Activated CD4-positive, alpha-beta T cell treated with anti-CD3 and anti-CD28 coated beads for 24 hours (primary cell): ENCODE measurements around the gene FAM200C.

Source experiments
- DNase-seq, 2 donors: peaks; one replicate each; pipeline ENCODE4 v3.0.0-alpha.2; 2020; ENCODE audit warnings: low read depth in 2 of 2

The FAM200C gene

DNA sequence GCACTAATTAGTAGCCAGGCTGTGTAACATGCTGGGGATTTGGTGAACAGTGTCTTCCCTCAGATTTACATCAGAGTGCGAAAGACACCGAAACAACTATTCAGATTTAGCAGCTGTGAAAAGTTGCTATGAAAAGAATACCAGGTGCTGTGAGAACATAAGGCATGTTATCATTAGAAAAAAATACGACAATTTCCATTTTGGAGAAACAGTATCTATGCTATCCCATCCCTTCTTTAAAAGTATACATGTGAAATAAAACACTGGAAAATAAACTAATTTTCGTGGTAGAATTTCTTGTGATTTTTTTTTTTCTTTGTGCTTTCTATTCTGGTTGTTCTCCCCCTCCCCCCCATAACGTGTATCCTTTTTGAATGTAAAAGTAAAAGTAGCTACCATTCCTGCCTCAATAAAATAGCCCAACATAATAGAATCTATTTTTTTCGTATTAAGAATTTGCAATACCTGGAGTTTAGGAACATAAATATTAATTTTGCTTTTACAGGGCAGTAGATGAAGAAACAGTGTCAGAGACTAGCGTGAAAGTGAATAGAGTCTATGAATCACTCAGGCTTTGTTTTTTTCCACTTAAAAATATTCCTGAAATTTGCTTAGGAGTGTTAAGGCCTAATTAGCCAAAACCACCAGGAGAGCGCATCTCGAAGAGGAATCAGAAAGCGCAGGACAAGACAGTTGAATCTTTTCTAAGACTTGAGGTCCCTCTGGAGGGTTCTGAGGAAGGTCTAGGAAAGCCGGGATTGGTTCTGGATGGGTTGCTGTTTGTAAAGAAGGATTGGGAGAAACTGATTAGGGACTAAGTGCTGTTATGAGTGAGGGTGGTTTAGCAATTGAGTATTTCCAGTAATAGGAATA is 19.8 kb upstream of the FAM200C start:
- no peak for DNase-seq

DNA sequence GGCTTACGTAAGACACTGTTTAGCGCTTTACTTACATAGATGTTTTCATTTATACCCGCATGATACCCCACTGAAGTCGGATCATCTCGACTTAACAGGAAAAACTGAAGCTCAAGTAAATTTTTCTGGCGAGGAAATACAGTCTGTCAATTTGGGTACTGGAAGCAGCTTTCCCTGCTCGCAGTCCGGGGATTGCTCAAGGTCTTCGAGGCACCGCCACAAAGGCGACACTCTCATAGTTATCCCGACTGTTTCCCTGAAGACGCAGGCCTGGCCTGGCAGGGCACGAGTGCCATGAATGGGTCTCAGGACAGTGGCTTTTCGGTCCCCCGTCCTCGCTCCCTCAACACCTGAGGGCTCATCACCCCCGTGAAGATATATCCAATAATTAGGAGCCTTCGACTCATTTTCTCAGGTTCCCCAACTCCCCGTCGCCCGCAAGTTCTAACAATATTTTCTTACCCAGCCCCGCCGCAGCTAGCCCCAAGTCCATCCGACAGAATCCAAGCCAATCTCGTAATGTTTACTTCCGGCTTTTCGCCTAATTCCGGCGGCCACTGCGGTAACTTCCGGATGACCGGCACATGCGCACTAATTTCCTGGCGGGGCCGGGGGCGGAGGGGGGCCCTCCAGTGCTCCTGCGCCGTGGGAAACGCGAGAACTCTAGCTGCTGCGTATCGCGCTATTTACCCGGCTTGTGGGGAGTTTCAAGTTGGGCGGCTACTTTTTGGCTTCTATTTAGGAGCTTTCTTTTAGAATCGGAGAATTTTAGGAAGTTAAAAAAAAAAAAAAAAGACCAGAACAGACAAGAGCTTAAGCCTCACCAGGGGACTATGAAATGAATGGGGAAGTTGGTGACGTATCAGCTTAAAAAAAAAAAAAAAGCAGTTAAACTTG is 19.0 kb upstream of the FAM200C start, which contains the start of gene SLU7:
TSS of gene SLU7 (minus strand) at position 521 of the 897 bp plus-strand sequence. CDS start 3,787 bp downstream, outside the sequence.
- peak; percentile 84 to 88 for DNase-seq

DNA sequence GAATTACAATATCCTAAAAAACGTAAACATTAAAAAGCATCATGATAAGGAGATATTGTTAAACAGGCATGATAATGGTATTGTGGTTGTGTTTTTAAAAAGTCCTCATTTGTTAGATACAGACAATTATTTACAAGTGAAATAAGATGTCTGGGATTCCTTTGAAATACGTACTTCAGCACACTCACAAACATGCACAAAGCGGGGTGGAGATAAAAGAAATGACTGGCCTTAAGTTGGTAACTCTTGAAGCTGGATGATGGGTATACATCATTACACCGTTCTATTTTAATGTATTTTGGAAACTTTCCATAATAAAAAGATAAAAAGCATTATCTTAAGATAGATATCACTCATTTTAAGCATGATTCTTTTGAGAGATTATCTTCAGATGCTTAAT is 1.0 kb downstream of the FAM200C start:
- DNase-seq: no peak

DNA sequence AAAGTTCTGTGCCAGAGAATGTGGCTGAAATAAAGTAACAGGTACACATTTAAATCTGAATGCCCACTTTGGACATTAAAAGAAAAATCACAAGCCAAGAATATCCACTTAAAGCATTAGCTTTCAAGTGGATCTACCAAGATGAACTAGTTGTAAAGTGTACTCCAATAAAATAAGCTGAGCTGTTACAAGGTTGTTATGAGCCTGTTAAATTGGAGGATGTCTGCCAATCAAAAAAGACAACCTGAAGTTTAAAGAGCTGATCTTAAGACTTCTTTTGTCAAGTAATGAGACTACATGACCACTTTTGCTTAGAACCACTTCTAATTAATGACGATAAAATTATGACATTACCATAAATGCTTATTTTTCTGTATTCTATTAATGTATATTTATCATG is 2.4 kb downstream of the FAM200C start:
- no peak for DNase-seq

DNA sequence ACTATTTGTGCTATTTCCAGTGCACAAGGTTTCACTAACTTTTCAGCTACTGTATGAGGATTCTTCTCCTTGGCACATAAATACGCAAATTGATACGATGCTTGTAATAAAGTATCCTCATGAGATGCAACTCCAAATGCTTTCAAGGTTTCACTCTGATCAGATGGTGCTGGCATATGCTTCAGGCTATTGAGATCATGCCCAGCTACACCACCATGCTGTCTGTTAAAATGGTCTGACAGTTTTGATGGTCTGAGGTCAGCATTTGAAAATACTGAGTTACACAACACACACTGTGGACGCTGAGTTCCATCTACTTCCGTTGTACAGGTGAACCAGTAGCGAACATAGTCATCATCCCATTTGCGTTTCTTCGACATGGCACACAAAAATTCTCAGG is 4.7 kb downstream of the FAM200C start:
- DNase-seq: no peak

DNA sequence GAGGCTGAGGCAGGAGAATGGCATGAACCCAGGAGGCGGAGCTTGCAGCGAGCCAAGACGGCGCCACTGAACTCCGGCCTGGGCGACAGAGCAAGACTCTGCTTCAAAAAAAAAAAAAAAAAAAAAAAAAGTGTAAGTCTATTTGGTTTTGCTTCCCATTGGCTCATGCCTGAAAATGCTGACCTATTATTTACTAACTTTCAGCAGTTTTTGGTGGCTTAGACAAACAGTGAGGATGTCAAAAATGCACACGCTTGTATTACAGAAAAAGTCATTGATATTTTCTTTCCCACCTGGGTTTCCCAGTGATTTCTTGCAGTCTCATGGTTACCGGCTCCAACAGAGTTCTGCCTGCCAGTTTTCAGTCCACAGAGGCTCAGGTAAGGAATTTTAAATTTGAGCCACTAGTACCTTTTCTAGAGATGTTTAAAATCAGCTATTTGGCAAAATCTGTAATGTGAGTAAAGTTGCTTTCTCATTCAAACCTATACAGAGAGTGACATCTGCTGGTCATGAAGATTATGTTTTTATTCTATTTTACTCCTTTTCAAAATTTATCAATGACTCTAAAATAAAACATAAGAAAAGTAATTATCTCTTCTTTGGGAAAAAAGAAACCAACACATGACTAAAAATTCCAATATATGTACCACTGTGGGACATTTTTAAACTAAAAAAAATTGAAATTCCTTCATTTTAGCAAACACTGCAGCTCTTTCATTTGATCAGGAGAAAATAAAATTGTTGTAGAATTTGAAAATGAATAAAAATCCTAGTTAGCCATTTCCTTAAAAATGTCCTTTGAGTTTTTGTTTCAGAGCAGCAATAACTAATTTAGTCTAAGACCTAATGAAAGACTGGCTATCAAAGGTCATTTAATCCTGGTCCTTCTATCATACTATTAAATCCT is 8.8 kb downstream of the FAM200C start:
- DNase-seq: no peak

DNA sequence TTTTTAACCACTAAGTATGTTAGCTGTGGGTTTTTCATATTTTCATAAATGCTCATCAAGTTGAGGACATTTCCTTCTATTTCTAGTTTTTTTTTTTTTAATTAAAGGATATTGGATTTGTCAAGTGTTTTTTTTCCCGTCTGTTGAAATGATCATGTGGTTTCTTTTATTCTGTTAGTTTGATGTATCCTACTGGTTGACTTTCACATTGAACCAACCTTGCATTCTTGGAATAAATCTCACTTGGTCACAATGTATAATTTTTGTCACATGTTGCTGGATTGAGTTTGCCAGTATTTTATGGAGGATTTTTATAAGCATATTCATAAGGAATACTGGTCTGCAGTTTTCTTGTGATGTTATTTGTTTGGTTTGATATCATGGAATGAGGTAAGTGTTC is 12.4 kb downstream of the FAM200C start:
- DNase-seq: no peak

DNA sequence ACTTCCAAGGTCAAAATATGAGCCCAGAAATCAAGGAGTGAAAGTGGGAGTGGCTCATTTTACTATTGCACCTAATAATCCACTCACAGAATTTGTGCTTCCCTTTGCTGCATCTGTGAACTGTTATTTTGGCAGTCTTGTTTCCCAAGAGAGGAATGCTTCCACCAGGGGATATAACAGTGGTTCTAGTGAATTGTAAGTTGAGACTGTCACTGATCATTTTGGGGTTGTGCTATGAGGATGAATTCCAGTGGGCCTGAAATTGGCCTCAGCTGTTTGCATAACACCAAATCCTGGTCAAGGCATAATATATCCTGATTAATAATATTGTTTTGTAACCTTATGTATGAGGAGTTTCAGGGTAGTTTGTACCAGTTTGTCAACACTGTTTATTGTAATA is 14.4 kb downstream of the FAM200C start:
- DNase-seq: no peak

DNA sequence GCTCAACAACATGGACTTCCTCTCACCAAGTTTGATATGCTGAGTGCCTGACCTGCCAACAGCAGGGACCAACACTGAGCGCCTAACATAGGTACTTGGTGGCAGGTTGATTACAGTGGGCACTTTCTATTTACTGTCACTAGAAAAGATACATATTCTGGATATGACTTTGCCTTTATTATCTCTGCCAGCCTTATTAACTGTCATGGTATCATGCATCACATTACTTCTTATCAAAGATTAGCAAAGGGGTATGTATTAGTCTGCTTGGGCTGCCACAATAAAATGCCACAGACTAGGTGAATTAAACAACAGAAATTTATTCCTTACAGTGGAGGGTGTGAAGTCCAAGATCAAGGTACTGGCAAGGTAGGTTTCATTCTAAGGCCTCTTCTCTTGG is 15.2 kb downstream of the FAM200C start:
- DNase-seq: no peak

DNA sequence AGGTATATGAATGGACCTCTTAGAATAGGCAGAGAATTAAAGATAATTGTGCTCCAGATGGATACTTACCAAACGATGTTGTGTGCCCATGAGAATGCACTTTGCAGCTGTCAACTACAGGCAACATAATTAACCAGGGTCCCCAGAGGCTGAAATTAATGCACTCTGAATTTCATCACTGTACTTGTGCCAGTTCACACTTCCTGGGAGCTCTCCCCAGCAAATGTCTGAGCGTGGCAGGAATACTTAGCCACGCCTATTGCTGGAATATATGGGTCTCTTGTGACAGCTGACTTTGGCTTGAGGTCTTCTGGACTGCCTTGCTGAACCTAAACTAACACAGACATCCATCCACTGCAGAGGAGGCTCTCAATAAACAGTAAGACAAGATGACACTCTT is 17.5 kb downstream of the FAM200C start:
- no peak for DNase-seq

DNA sequence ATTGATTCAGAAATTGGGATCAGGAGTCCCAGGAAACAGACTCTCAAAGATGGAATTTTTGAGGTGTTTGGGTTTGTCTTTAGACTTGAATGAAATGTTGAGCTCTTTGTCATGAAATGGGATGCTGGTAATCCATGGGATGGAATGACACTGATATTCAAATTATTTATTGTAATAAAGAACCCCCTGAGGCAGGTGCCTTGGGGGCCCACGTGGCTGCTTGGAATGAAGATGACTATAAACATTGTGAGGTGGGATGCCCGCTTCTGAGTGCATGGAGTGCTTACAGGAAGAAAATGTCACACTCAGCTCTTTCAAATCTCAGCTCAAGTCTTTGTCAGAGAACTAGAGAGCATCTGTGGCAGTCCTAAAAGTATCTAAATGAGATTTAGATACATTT is 19.8 kb downstream of the FAM200C start:
- no peak for DNase-seq

DNA sequence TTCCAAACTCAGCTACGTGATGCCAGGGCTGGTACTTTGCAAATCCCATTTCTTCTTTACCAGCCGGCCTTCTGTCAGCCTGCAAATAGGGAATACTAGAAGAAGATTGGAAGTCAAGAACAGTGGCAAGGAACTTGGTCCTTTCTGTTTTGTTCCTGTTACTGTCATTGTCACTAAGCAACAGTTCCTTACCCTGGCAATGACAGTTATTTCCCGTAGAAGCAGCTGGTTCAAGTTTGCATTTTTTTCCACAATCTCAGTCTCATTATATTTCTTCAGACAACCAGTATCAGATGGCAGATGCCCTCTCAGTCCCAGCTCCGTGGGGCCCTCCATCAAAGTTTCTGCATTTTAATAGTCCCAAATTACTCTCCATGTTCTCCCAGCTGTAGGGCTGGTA is 20.3 kb downstream of the FAM200C start:
- no peak for DNase-seq

DNA sequence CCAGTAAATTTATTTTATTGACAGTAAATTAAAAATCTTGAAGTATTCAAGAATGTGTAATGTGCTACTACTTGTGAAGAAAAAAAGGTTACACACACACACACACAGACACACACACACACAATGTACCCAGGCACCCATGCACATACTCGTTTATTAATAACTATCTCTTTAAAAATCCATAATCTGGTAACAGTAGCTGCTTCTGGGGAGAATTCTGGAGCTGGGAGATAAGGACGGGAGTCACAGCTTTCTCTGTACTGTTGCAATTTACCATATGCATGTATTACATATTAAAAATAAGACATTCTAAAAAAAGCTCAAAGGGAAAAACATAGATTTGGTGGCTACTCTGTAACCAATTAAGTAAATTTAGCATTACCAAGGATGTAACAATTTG is 21.5 kb downstream of the FAM200C start:
- no peak for DNase-seq

DNA sequence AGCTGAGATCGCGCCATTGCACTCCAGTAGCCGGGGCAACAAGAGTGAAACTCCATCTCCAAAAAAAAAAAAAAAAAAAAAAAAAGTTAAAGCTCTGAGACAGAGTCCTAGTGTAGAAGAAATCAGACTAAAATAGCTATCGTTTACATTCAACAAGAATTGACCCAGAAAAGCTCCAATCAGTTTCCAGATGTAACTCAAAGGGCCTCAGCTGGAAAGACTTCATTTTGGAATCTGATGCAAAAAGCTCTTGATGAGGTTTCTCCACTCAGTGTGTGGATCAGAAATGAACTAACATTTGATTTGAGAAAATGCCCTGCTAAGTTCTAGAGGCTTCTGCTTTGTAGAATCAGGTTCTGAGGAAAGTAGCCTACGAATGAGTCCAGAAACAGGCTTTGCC is 22.2 kb downstream of the FAM200C start:
- DNase-seq: no peak

DNA sequence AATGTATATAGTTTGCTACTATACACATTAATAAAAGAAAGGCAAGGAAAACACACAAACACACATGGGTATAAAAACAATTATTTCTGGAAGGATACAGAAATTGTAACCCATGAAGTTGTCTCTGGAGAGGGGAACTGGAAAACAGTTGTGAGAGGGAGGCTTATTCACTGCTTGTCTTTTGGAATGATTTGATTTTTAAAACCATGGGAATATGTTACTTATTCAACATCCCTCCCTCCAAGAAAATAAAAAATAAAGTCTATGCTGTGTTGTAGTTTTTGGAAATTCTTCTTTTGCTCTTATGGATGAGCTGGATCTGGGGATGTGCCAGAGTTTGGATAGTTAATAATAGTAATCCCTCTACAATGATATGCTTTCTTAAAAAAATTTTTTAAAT is 23.4 kb downstream of the FAM200C start:
- no peak for DNase-seq

DNA sequence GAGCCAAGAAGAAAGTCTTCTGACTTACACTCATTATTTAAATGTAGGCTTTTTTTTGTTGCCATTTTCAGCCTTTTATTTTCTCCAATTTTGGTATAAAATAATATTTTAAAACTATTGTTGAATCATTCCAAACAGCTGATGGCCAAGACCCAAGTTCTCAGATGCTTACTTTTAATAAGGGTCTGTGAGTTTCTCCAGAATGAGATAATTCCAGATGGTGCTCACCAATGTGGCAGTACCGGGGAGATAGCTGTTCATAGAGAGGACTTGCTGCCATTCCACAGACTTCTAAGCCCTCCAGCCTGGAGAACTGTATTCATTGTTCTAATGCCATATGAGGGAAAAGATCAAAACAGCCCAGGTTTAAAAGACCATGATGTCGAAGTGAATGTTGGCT is 24.2 kb downstream of the FAM200C start:
- no peak for DNase-seq

DNA sequence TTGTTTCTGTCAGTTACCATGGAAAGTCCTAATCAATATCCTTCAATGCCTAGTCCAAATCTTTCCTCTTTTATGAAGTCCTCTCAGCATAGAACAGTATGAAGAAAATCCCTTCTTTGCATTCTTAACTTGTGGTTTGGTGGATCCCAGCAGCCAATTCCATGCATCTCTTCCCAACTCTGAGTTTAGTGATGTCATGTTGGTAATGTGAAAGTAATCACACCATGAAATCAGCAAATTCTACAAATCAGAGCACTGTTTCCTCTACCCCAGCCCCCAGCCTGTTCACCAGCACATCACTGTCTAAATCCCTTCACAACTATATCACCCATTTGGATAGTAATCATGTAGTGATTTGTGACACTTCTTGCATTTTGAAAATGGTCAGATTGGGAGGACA is 24.7 kb downstream of the FAM200C start:
- no peak for DNase-seq

DNA sequence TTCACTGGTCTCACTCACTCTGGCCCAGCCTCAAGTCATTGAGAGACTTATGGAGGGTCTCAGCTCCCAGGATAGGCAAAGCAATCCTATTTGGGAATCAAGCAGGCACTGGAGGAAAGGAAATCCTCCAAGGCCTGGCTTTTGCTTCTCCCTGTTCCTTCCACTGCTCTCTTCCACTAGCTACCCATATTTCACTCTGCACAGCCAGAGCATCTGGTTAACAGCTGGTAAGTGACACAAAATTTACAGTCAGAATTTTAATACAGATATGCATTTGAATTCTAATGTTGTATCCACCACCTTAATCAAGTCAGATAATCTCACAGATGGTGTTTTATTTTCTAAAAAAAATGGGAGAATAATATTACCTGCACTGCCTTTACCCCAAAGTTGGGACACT is 28.6 kb downstream of the FAM200C start:
- DNase-seq: no peak

DNA sequence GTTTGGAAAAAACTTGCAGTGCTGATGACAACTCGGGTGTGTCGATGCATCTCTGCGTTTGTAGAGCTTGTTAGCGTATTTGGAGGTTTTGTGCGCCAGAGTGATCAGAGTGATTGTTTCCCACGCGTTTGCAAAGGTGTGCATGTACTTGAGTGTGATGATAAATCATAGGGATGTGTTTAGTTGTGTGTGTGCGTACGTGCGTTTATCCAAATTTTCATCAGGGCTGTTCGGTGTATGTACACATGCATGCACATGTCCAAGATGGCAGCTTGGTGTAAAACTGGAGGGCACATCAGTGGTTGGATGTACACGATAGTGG is 29.2 kb downstream of the FAM200C start:
- no peak for DNase-seq

DNA sequence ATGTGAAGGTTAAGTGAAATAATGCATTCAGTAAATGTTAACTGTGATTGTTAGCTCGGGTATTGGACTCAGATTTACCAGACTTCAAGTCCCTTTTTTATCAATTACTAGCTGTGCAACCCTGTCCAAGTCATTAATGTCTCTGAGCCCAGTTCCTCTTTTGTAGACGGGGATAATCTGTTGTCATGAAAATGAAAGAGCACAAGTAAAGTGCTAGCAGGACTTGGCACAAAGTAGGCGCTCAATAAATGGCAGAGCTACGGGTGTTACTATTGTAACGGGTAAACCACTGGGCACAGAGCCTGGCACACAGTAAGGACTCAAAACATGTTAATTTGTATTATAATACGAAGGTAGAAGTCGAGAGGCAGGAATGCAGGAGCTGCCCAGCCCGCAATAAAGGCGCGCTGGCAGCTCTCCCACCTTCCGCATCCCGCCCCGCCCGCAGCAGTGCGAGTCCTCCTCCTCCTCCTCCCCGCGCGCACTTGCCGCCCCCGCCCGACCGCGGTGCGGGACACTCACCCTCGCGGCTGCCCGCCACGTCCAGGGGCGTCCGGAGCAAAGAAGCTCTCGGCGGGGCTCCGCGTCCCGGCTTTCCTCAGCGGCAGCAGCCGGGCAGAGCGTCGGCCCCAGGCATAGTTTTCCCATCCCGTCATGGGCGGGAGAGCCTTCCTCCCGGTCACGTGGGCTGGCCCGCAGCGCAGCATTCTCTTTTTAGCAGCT is 29.7 kb downstream of the FAM200C start, which contains the start of gene C1QTNF2:
TSS of gene C1QTNF2 (minus strand) at position 637 of the 723 bp plus-strand sequence. CDS start 15,615 bp downstream, outside the sequence.
- DNase-seq: peak in 1 of 2 donors; percentile 3

DNA sequence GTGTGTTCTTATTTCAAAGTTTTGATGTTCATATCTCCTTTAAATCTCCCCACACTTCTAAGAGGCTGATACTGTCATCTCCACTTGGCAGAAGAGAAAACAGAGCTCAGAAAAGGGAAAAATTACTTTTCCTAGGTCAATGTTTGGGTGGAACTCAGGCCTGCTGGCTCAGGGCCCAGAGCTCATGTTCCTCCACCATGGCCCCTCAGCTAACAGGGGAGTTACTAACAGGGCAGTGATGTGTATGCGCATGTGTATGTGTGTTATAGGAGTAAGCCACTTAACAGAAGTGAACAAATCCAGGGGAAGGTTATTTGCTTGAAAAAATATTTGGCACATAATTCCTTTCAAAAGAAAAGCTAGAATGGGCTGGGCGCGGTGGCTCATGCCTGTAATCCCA is 32.0 kb downstream of the FAM200C start:
- DNase-seq: no peak
